ENCODE results near the gene FXR1.
A peak's percentile ranks its signal among the peaks of the same experiment; 100 is the strongest.
"Not testable (repeated sequence)": the region's sequence is repeated elsewhere in the genome, so short reads cannot be mapped to it uniquely, and the experiment has no call there.

The FXR1 gene

GRCh38 chr3:180930526-180930925, 18.1 kb downstream of the FXR1 start:
- no peak for DNase-seq

GRCh38 chr3:180932819-180933218, 20.3 kb downstream of the FXR1 start:
- DNase-seq, result no peak

GRCh38 chr3:180934638-180935037, 22.2 kb downstream of the FXR1 start:
- DNase-seq, result no peak

- no peak for DNase-seq
Measured at GRCh38 chr3:180940826-180941225, 28.4 kb downstream of the FXR1 start.

- DNase-seq, result no peak
Measured at GRCh38 chr3:180947761-180948390, 35.4 kb downstream of the FXR1 start.

GRCh38 chr3:180959691-180960090, 47.2 kb downstream of the FXR1 start:
- no peak for DNase-seq

GRCh38 chr3:180961087-180961486, 48.6 kb downstream of the FXR1 start:
- DNase-seq, result no peak

- no peak for DNase-seq
Measured at GRCh38 chr3:180961552-180961951, 49.1 kb downstream of the FXR1 start.

GRCh38 chr3:180962530-180962929, 50.1 kb downstream of the FXR1 start:
- DNase-seq, result no peak

- DNase-seq, result no peak
Measured at GRCh38 chr3:180970931-180971330, 58.5 kb downstream of the FXR1 start.

GRCh38 chr3:180973543-180973942, 61.1 kb downstream of the FXR1 start:
- no peak for DNase-seq

- DNase-seq, result no peak
Measured at GRCh38 chr3:180974286-180974685, 61.8 kb downstream of the FXR1 start.

- no peak for DNase-seq
Measured at GRCh38 chr3:180977498-180977897, 65.0 kb downstream of the FXR1 start.

GRCh38 chr3:180979961-180980360, 67.5 kb downstream of the FXR1 start:
- DNase-seq, result no peak

- no peak for DNase-seq
Measured at GRCh38 chr3:180980611-180981010, 68.1 kb downstream of the FXR1 start.

GRCh38 chr3:180981912-180982311, 69.4 kb downstream of the FXR1 start:
- no peak for DNase-seq

- DNase-seq, result no peak
Measured at GRCh38 chr3:180983136-180983535, 70.7 kb downstream of the FXR1 start.

- DNase-seq, result not testable (repeated sequence)
Measured at GRCh38 chr3:180986366-180986765, 73.9 kb downstream of the FXR1 start.

GRCh38 chr3:180987344-180987743, 74.9 kb downstream of the FXR1 start:
- no peak for DNase-seq

- DNase-seq, result peak; percentile 83
Measured at GRCh38 chr3:180989291-180990163, 77.1 kb downstream of the FXR1 start, which contains the start of gene DNAJC19. Gene DNAJC19, minus strand, starts transcription at chr3:180989736. Its CDS starts 134 bp downstream, at chr3:180989602.

- DNase-seq, result no peak
Measured at GRCh38 chr3:180990505-180990904, 78.0 kb downstream of the FXR1 start.

GRCh38 chr3:180996415-180996932, 84.0 kb downstream of the FXR1 start:
- DNase-seq, result no peak

- DNase-seq, result not testable (repeated sequence)
Measured at GRCh38 chr3:181002331-181002730, 89.9 kb downstream of the FXR1 start.

Measured in right kidney (tissue), 1 donor.